HCT116 (cell line): ENCODE measurements around the gene CSNK2A2. TPM values are rescaled to one million over a fixed set of nuclear protein-coding genes. Genes with fewer than 3 reads are reported as not detected.

Experiments
- ATAC-seq: fragments of 200-7000 bp; cut with Tn5 transposase; 2 replicates; pipeline ENCODE4 v1.9.1; 2020; ENCODE audit warnings: mild to moderate bottlenecking, moderate library complexity
- BruUV-seq: library from RNA; stranded (reverse); fragments of 400-500 nt; replicated peaks from 2 replicates; lab custom pipeline; 2021; lab: Mats Ljungman, UMichigan
- CTCF ChIA-PET: fragments of 300-600 bp; sonication (Branson Sonifier 250); formaldehyde crosslinking; loops from one replicate; lab custom pipeline; 2021; ENCODE audit warnings: antibody characterized with exemption; lab: Charles Lee
- POLR2A ChIA-PET: fragments of 300-600, 350-600 bp; sonication (Branson Sonifier 250); formaldehyde crosslinking; loops from one replicate; lab custom pipeline; 2021; ENCODE audit warnings: antibody characterized with exemption; lab: Charles Lee
- RAD21 ChIA-PET, 2 experiments: fragments of 300-600 bp; sonication (Branson Sonifier 250); formaldehyde crosslinking; loops; one replicate each; lab custom pipeline; 2023; ENCODE audit warnings: low total read pairs in 2 of 2; ENCODE audit not compliant: uncharacterized antibody in 2 of 2, unreplicated experiment in 2 of 2, low non-redundant PET in 1 of 2; lab: Charles Lee
- DNase-seq: peaks from one replicate; pipeline ENCODE4 v3.0.0-alpha.2; 2010; ENCODE audit warnings: low read depth, low spot score
- H2AFZ ChIP-seq: fragments of 200-600 bp; shearing (Covaris generic), sonication (generic); 2 replicates; pipeline ENCODE4 v1.6.1; 2017; ENCODE audit warnings: low read depth, mixed run types, mixed read lengths, antibody characterized with exemption, low read length; ENCODE audit not compliant: poor library complexity, severe bottlenecking
- H3K27ac ChIP-seq: 2 replicates; pipeline ENCODE4 v1.5.1; 2012; ENCODE audit warnings: low read depth, low read length
- H3K27me3 ChIP-seq: fragments of 200-600 bp; sonication (generic); 2 replicates; pipeline ENCODE4 v1.6.1; 2016; ENCODE audit warnings: mixed run types, low read length, mixed read lengths; ENCODE audit not compliant: insufficient read depth
- H3K36me3 ChIP-seq, 2 experiments: fragments of 200-500 bp in 1 of 2; fragments of 200-600 bp in 1 of 2; sonication (Bioruptor generic) in 1 of 2; sonication (generic) in 1 of 2; 2 replicates each; pipeline versions ENCODE4 v1.5.1 to v1.6.1; 2014 to 2016; ENCODE audit warnings: low read length in 2 of 2, inconsistent platforms in 1 of 2, mixed read lengths in 1 of 2, mixed run types in 1 of 2; ENCODE audit not compliant: insufficient read depth in 2 of 2, control insufficient read depth in 1 of 2
- H3K4me1 ChIP-seq, 2 experiments: fragments of 200-600 bp in 1 of 2; sonication (generic) in 1 of 2; 2 replicates each; pipeline versions ENCODE4 v1.5.1 to v1.6.1; 2012 to 2017; ENCODE audit warnings: low read length in 2 of 2, inconsistent platforms in 1 of 2, mild to moderate bottlenecking in 1 of 2, mixed read lengths in 1 of 2, mixed run types in 1 of 2, moderate library complexity in 1 of 2; ENCODE audit not compliant: insufficient read depth in 2 of 2, control insufficient read depth in 1 of 2
- H3K4me2 ChIP-seq: fragments of 200-600 bp; sonication (generic); 2 replicates; pipeline ENCODE4 v1.6.1; 2017; ENCODE audit warnings: mixed run types, low read length, mixed read lengths
- H3K4me3 ChIP-seq, 2 experiments: fragments of 200-600 bp in 1 of 2; sonication (generic) in 1 of 2; replicated peaks in 1 of 2; 2 replicates each; pipeline ENCODE4 v1.5.1; 2011 to 2016; ENCODE audit warnings: low read length in 2 of 2, control low read depth in 1 of 2, low read depth in 1 of 2, mild to moderate bottlenecking in 1 of 2, mixed read lengths in 1 of 2, mixed run types in 1 of 2
- H3K79me2 ChIP-seq: fragments of 200-600 bp; sonication (generic); 2 replicates; pipeline ENCODE4 v1.6.1; 2017; ENCODE audit warnings: mild to moderate bottlenecking, mixed run types, low read length, moderate library complexity, mixed read lengths; ENCODE audit not compliant: insufficient read depth
- H3K9ac ChIP-seq: fragments of 200-600 bp; sonication (generic); 2 replicates; pipeline ENCODE4 v1.6.1; 2016; ENCODE audit warnings: low read length, mixed read lengths
- H3K9me2 ChIP-seq: fragments of 200-600 bp; sonication (generic), shearing (Covaris generic); 2 replicates; pipeline ENCODE4 v1.6.1; 2017; ENCODE audit warnings: mixed run types, mild to moderate bottlenecking, moderate library complexity; ENCODE audit not compliant: insufficient read depth
- H3K9me3 ChIP-seq, 2 experiments: fragments of 200-500 bp in 1 of 2; fragments of 200-600 bp in 1 of 2; sonication (Bioruptor generic) in 1 of 2; sonication (generic) in 1 of 2; 2 replicates each; pipeline ENCODE4 v1.6.1; 2014 to 2017; ENCODE audit warnings: low read length in 2 of 2, mixed read lengths in 2 of 2, inconsistent platforms in 1 of 2, low read depth in 1 of 2, mild to moderate bottlenecking in 1 of 2, mixed run types in 1 of 2, moderate library complexity in 1 of 2; ENCODE audit not compliant: control insufficient read depth in 1 of 2, insufficient read depth in 1 of 2
- H4K20me1 ChIP-seq: fragments of 200-600 bp; sonication (generic), shearing (Covaris generic); 2 replicates; pipeline ENCODE4 v1.6.1; 2017; ENCODE audit warnings: mixed run types, mild to moderate bottlenecking, moderate library complexity; ENCODE audit not compliant: insufficient read depth
- CBX3 ChIP-seq: IDR thresholded peaks from 2 replicates; pipeline ENCODE4 v1.6.1; 2012; ENCODE audit warnings: low read depth
- CEBPB ChIP-seq: IDR thresholded peaks from 2 replicates; pipeline ENCODE4 v1.6.1; 2012; ENCODE audit warnings: low read depth
- ELF1 ChIP-seq: IDR thresholded peaks from 2 replicates; pipeline ENCODE4 v1.6.1; 2012; ENCODE audit warnings: low read depth, borderline replicate concordance
- EZH2 ChIP-seq: fragments of 200-600 bp; sonication (generic); IDR thresholded peaks from 2 replicates; pipeline ENCODE4 v1.6.1; 2017; ENCODE audit warnings: antibody characterized with exemption, mixed run types
- EZH2phosphoT487 ChIP-seq: fragments of 200-600 bp; IDR thresholded peaks from 2 replicates; pipeline ENCODE4 v1.6.1; 2018; ENCODE audit warnings: antibody characterized with exemption, borderline replicate concordance
- FOSL1 ChIP-seq: IDR thresholded peaks from 2 replicates; pipeline ENCODE4 v1.6.1; 2012; ENCODE audit warnings: low read depth
- JUND ChIP-seq: IDR thresholded peaks from 2 replicates; pipeline ENCODE4 v1.6.1; 2012
- MAX ChIP-seq: IDR thresholded peaks from 2 replicates; pipeline ENCODE4 v1.6.1; 2012
- POLR2A ChIP-seq: IDR thresholded peaks from 2 replicates; pipeline ENCODE4 v1.7.0; 2011; ENCODE audit warnings: borderline replicate concordance; ENCODE audit not compliant: insufficient read depth, insufficient read length; ENCODE audit errors: extremely low read depth
- POLR2AphosphoS5 ChIP-seq: IDR thresholded peaks from 2 replicates; pipeline ENCODE4 v1.6.1; 2011; ENCODE audit warnings: mild to moderate bottlenecking, low read depth, low read length, moderate library complexity
- RAD21 ChIP-seq: IDR thresholded peaks from 2 replicates; pipeline ENCODE4 v1.6.1; 2012; ENCODE audit warnings: low read depth, mild to moderate bottlenecking
- REST ChIP-seq: IDR thresholded peaks from 2 replicates; pipeline ENCODE4 v1.6.1; 2012; ENCODE audit warnings: low read depth
- SIN3A ChIP-seq: IDR thresholded peaks from 2 replicates; pipeline ENCODE4 v1.6.1; 2012; ENCODE audit warnings: low read depth
- SP1 ChIP-seq: IDR thresholded peaks from 2 replicates; pipeline ENCODE4 v1.6.1; 2012; ENCODE audit warnings: low read depth
- SRF ChIP-seq: IDR thresholded peaks from 2 replicates; pipeline ENCODE4 v1.6.1; 2012; ENCODE audit warnings: low read depth
- TCF7L2 ChIP-seq: IDR thresholded peaks from 2 replicates; pipeline ENCODE4 v1.7.0; 2011; ENCODE audit warnings: borderline replicate concordance, inconsistent platforms; ENCODE audit not compliant: insufficient read depth, insufficient read length; ENCODE audit errors: extremely low read depth
- ZBTB33 ChIP-seq: IDR thresholded peaks from 2 replicates; pipeline ENCODE4 v1.6.1; 2011; ENCODE audit warnings: mild to moderate bottlenecking, low read length, moderate library complexity; ENCODE audit not compliant: insufficient replicate concordance; ENCODE audit errors: extremely low read depth
- ZFX ChIP-seq: fragments of 450-650 bp; IDR thresholded peaks from 2 replicates; pipeline ENCODE4 v1.6.1; 2017
- ZNF274 ChIP-seq: fragments of 200-500 bp; sonication (Bioruptor generic); IDR thresholded peaks from 2 replicates; pipeline ENCODE4 v1.6.1; 2014; ENCODE audit warnings: mild to moderate bottlenecking, low read depth, low read length, inconsistent platforms
- intact Hi-C: fragments of 100-400 bp; cut with micrococcal nuclease; formaldehyde crosslinking; loops from 2 replicates; pipeline ENCODE4 v1.10.0; 2022
- total RNA-seq: library from RNA; stranded (reverse); gene quantifications from one replicate; pipeline ENCODE4 v1.2.1, GENCODE V29; 2021; ENCODE audit not compliant: unreplicated experiment

The CSNK2A2 gene
- total RNA-seq, 1 experiment from 2014 or later: 97.7 TPM

- ChIA-PET CTCF (no interaction called here), RAD21 (no interaction called here)
- intact Hi-C loops: no loop called here
These were observed 43.6 kb downstream of the CSNK2A2 start for GRCh38 chr16:58154345-58154744.

More at GRCh38 chr16:58154345-58154744, 43.6 kb downstream of the CSNK2A2 start:
- H3K9me2 ChIP-seq: no peaks in the 10 kb centered on the region
- no peak for ATAC-seq
- BruUV-seq: no TSS peak
- H3K4me1 ChIP-seq: no peaks in the 10 kb centered on the region
- no peaks in the 10 kb centered on the region for H3K9me3 ChIP-seq
- no peak overlapping the region for H3K27ac ChIP-seq
- no peak overlapping the region for H2AFZ ChIP-seq
- TF ChIP-seq SRF (no peak), JUND (no peak), ZFX (no peak), ELF1 (no peak), EZH2 (no peak), REST (no peak), SP1 (no peak), CEBPB (no peak), TCF7L2 (no peak), SIN3A (no peak), RAD21 (no peak), FOSL1 (no peak), ZNF274 (no peak), EZH2phosphoT487 (no peak), POLR2A (no peak), CBX3 (no peak), POLR2AphosphoS5 (no peak), MAX (no peak), ZBTB33 (no peak)
- POLR2A ChIA-PET: no interaction called here
- DNase-seq: no peak
- H3K79me2 ChIP-seq: no peaks in the 10 kb centered on the region
- H4K20me1 ChIP-seq: no peaks in the 10 kb centered on the region
- peaks cover 0 to 1% of the 10 kb centered on the region in 2 experiments; a peak in 1 of 4 replicates for H3K36me3 ChIP-seq
- H3K4me3 ChIP-seq: no peak overlapping the region
- H3K4me2 ChIP-seq: no peak overlapping the region
- 0 out of 2 replicates have a peak, but pooled peaks cover 2% of the 10 kb centered on the region for H3K27me3 ChIP-seq
- H3K9ac ChIP-seq: no peak overlapping the region
